ENCODE data around the gene CUX1. TPM values are rescaled to one million over a fixed set of nuclear protein-coding genes. Genes with fewer than 3 reads are reported as not detected.

Gene CUX1
- total and polyA plus RNA-seq, 12 donors: 34.5 to 176 (median 145) TPM

GRCh38 chr7:101936223-101936610 is 118.8 kb downstream of the CUX1 start:
- Histone ChIP-seq H3K36me3 (no peaks in the 10 kb centered on the region), H3K27ac (peak overlapping the region; percentile 78 to 92 (median 88)), H3K27me3 (no peaks in the 10 kb centered on the region), H3K4me1 (peaks cover 21 to 66% (median 51%) of the 10 kb centered on the region in 9 donors), H3K9me3 (no peaks in the 10 kb centered on the region), H3K4me3 (peak overlapping the region in 9 of 10 donors; percentile 11 to 49 (median 38))
- ATAC-seq: peak in 7 of 8 donors; percentile 9 to 56 (median 46)
- intact Hi-C loops (cut with DNase I): loop anchor here in 1 of 10 donors (10.0 kb wide), 1 partner anchor 121 kb away; the partner anchor contains the start of gene CUX1
- peak in 1 of 2 donors; percentile 41 for DNase-seq
- TF ChIP-seq CTCF (IDR thresholded peaks at IDR 0.05): no peak
- WGBS, 2 donors: 19 to 21% methylated on average over 13 of the region's 13 CpGs

- TF ChIP-seq CTCF (IDR thresholded peaks at IDR 0.05): no peak
- peak in 1 of 2 donors; percentile 38 for DNase-seq
- peak; percentile 30 to 56 (median 50) for ATAC-seq
- Histone ChIP-seq H3K4me1 (peaks cover 21 to 71% (median 56%) of the 10 kb centered on the region in 9 donors), H3K27ac (peak overlapping the region; percentile 78 to 92 (median 88)), H3K27me3 (no peaks in the 10 kb centered on the region), H3K9me3 (no peaks in the 10 kb centered on the region), H3K4me3 (peak overlapping the region in 9 of 10 donors; percentile 11 to 49 (median 38)), H3K36me3 (no peaks in the 10 kb centered on the region)
- WGBS, 2 donors: 7 to 16% methylated on average over 19 of the region's 19 CpGs
- intact Hi-C loops (cut with DNase I): loop anchor here in 1 of 10 donors (10.0 kb wide), 1 partner anchor 122 kb away; the partner anchor contains the start of gene CUX1
Observed at GRCh38 chr7:101936611-101937231, 119.3 kb downstream of the CUX1 start.

- Histone ChIP-seq H3K27ac (peak overlapping the region in 7 of 10 donors; percentile 9 to 92 (median 88)), H3K4me3 (no peak overlapping the region), H3K27me3 (no peaks in the 10 kb centered on the region), H3K9me3 (no peaks in the 10 kb centered on the region), H3K4me1 (peaks cover 28 to 83% (median 68%) of the 10 kb centered on the region in 9 donors), H3K36me3 (no peaks in the 10 kb centered on the region)
- 90 to 92% methylated on average over 11 of the region's 11 CpGs for WGBS, 2 donors
- ATAC-seq: no peak
- intact Hi-C loops (cut with DNase I): loop anchor here in 1 of 10 donors (10.0 kb wide), 1 partner anchor 123 kb away; the partner anchor contains the start of gene CUX1
- no peak for TF ChIP-seq CTCF (IDR thresholded peaks at IDR 0.05)
- DNase-seq: no peak
Observed at GRCh38 chr7:101937717-101938514, 120.5 kb downstream of the CUX1 start.

- intact Hi-C loops (cut with DNase I): loop anchor here in 1 of 10 donors (10.0 kb wide), 1 partner anchor 124 kb away; the partner anchor contains the start of gene CUX1
- ATAC-seq (no peak), DNase-seq (no peak)
- Histone ChIP-seq H3K27ac (peak overlapping the region in 1 of 10 donors; percentile 1), H3K4me3 (no peak overlapping the region), H3K27me3 (no peaks in the 10 kb centered on the region), H3K36me3 (no peaks in the 10 kb centered on the region), H3K9me3 (no peaks in the 10 kb centered on the region), H3K4me1 (peaks cover 28 to 83% (median 65%) of the 10 kb centered on the region in 9 donors)
- WGBS, 2 donors: 94 to 96% methylated on average over 8 of the region's 8 CpGs
- TF ChIP-seq CTCF (IDR thresholded peaks at IDR 0.05): no peak
Observed at GRCh38 chr7:101939136-101939695, 121.8 kb downstream of the CUX1 start.

All from heart right ventricle (tissue), 16 donors.